Vagina (tissue), 2 donors: ENCODE data around the gene ZFP91. TPM values are rescaled to one million over a fixed set of nuclear protein-coding genes. Genes with fewer than 3 reads are reported as not detected.

ENCODE experiments used
- DNase-seq, 2 donors: peaks; one replicate each; pipeline ENCODE4 v3.0.0-alpha.2; 2017; ENCODE audit errors: extremely low spot score in 2 of 2
- H3K27ac ChIP-seq: fragments of 200-600 bp; sonication (generic); one replicate; pipeline ENCODE4 v1.5.1; 2019
- H3K27me3 ChIP-seq: fragments of 200-600 bp; sonication (generic); one replicate; pipeline ENCODE4 v1.5.1; 2019
- H3K36me3 ChIP-seq, 2 donors: fragments of 200-600 bp; sonication (generic); one replicate each; pipeline ENCODE4 v1.5.1; 2017 to 2019
- H3K4me1 ChIP-seq: fragments of 200-600 bp; sonication (generic); one replicate; pipeline ENCODE4 v1.5.1; 2019
- H3K4me3 ChIP-seq, 2 donors: fragments of 200-600 bp; sonication (generic); 1 replicate in 1 of 2; 2 replicates in 1 of 2; pipeline ENCODE4 v1.5.1; 2016 to 2019
- H3K9me3 ChIP-seq: fragments of 200-600 bp; sonication (generic); one replicate; pipeline ENCODE4 v1.5.1; 2019
- POLR2A ChIP-seq, 2 donors: fragments of 450-650 bp; IDR thresholded peaks; one replicate each; pipeline ENCODE4 v1.6.1; 2017; ENCODE audit warnings: antibody characterized with exemption in 2 of 2, mild to moderate bottlenecking in 2 of 2, moderate library complexity in 2 of 2
- POLR2AphosphoS5 ChIP-seq, 2 donors: sonication (generic); formaldehyde crosslinking; IDR thresholded peaks; one replicate each; pipeline ENCODE4 v1.9.0; 2017; ENCODE audit warnings: antibody characterized with exemption in 2 of 2, mild to moderate bottlenecking in 2 of 2, low read depth in 1 of 2; ENCODE audit not compliant: insufficient read depth in 1 of 2
- intact Hi-C: fragments of 100-400 bp; cut with DNase I; formaldehyde crosslinking; loops from one replicate; pipeline ENCODE4 v1.15.1; 2023
- total RNA-seq: library from RNA; depleted of rRNA; stranded (reverse); fragments of >200 nt; gene quantifications from one replicate; pipeline ENCODE4 v1.2.3, GENCODE V29; 2016
- TF ChIP-seq, protein P1 (sequence below), 3 experiments: fragments of 450-650 bp in 2 of 3; fragments of 200-600 bp in 1 of 3; sonication (generic) in 1 of 3; IDR thresholded peaks; one replicate each; pipeline ENCODE4 v1.5.1; 2017 to 2019; ENCODE audit warnings: antibody characterized with exemption in 3 of 3, mild to moderate bottlenecking in 2 of 3, moderate library complexity in 2 of 3

ZFP91 gene
- total RNA-seq, 1 donor from 2014 or later: 35.4 TPM

DNA sequence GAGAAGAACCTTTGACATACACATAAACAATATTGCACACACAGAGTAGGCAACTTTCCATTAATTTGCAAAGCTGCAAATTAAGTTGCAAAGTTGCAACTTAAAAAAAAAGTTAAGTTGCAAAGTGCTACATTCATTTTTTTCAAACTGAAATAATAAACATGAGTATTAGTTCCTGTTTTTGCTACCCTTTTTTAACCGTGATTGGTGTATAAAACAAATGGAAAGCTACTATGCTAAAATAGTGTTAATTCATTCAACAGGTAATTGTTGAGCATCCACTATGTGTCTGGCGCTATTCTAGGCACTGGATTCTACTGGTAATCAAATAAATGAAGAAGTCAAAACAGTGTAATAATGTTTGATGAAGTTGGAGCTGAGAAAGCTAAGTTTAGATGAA lies 8.1 kb downstream of the ZFP91 start:
- Histone ChIP-seq H3K27ac (no peak overlapping the region), H3K4me1 (peaks cover 38% of the 10 kb centered on the region), H3K4me3 (no peak overlapping the region), H3K9me3 (no peaks in the 10 kb centered on the region), H3K27me3 (no peaks in the 10 kb centered on the region), H3K36me3 (no peaks in the 10 kb centered on the region)
- no peak for DNase-seq
- intact Hi-C loops: no loop called here
- no peak for TF ChIP-seq POLR2AphosphoS5 (IDR thresholded peaks at IDR 0.05; ENCODE audit: insufficient read depth in 1 of 2, low read depth in 1 of 2)
- TF ChIP-seq, protein P1, sequence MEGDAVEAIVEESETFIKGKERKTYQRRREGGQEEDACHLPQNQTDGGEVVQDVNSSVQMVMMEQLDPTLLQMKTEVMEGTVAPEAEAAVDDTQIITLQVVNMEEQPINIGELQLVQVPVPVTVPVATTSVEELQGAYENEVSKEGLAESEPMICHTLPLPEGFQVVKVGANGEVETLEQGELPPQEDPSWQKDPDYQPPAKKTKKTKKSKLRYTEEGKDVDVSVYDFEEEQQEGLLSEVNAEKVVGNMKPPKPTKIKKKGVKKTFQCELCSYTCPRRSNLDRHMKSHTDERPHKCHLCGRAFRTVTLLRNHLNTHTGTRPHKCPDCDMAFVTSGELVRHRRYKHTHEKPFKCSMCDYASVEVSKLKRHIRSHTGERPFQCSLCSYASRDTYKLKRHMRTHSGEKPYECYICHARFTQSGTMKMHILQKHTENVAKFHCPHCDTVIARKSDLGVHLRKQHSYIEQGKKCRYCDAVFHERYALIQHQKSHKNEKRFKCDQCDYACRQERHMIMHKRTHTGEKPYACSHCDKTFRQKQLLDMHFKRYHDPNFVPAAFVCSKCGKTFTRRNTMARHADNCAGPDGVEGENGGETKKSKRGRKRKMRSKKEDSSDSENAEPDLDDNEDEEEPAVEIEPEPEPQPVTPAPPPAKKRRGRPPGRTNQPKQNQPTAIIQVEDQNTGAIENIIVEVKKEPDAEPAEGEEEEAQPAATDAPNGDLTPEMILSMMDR (IDR thresholded peaks at IDR 0.05): no peak
- no peak for TF ChIP-seq POLR2A (IDR thresholded peaks at IDR 0.05)

DNA sequence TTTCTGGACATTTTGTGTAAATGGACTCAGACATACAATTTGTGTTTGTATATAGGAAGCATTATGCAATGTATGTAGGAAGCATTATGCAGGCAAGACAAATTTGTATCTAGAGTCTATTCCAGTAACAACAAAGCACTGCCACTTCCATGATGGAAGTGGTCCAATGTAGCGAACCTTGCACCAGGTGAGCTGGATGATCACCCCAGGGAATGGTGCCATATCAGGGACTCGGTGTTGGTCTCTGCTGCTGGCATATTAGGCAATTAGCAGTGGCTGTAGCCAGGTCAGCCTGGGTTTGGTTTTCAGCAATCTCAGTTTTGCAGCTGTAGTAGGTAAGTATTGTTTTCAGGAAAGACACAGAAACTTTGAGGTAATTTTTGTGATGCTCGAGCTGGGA lies 12.8 kb downstream of the ZFP91 start:
- Histone ChIP-seq H3K36me3 (no peaks in the 10 kb centered on the region), H3K27ac (no peak overlapping the region), H3K9me3 (no peaks in the 10 kb centered on the region), H3K4me3 (no peak overlapping the region), H3K4me1 (no peaks in the 10 kb centered on the region), H3K27me3 (no peaks in the 10 kb centered on the region)
- TF ChIP-seq POLR2AphosphoS5 (IDR thresholded peaks at IDR 0.05; ENCODE audit: insufficient read depth in 1 of 2, low read depth in 1 of 2) (no peak), POLR2A (IDR thresholded peaks at IDR 0.05) (no peak)
- TF ChIP-seq, protein P1 (IDR thresholded peaks at IDR 0.05): no peak
- intact Hi-C loops: no loop called here
- no peak for DNase-seq

DNA sequence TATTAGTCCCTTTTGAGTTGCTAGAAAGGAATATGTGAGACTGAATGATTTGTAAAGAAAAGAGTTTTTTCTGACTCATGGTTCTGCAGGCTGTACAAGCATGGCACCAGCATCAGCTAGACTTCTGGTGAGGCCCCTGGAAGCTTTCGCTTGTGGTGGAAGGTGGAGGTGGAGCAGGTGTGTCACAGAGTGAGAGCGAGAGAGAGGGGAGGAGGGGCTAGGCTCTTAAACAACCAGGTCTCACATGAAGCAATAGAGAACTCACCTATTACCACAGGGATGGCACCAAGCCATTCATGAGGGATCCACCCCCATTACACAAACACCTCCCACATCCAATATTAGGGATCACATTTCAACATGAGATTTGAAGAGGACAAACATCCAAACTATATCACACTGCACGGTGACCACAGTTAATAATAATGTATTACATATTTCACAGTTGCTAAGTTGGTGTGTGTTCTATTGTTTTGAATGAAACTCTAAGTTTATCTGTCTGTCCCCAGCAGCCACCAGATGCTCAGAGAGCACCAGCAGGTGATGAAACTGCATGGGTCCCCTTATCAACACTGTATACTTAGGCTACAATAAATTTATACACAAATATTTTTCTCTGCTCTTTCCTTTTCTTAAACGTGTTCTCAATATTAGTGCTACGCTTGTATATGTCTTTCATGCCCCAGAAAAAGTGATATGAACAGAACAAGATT lies 14.1 kb downstream of the ZFP91 start:
- Histone ChIP-seq H3K9me3 (no peaks in the 10 kb centered on the region), H3K4me3 (no peak overlapping the region), H3K27ac (no peak overlapping the region), H3K4me1 (no peaks in the 10 kb centered on the region), H3K36me3 (no peaks in the 10 kb centered on the region), H3K27me3 (no peaks in the 10 kb centered on the region)
- TF ChIP-seq POLR2AphosphoS5 (IDR thresholded peaks at IDR 0.05; ENCODE audit: insufficient read depth in 1 of 2, low read depth in 1 of 2): no peak
- TF ChIP-seq, protein P1 (IDR thresholded peaks at IDR 0.05): no peak
- no peak for TF ChIP-seq POLR2A (IDR thresholded peaks at IDR 0.05)
- no peak for DNase-seq
- intact Hi-C loops: no loop called here

DNA sequence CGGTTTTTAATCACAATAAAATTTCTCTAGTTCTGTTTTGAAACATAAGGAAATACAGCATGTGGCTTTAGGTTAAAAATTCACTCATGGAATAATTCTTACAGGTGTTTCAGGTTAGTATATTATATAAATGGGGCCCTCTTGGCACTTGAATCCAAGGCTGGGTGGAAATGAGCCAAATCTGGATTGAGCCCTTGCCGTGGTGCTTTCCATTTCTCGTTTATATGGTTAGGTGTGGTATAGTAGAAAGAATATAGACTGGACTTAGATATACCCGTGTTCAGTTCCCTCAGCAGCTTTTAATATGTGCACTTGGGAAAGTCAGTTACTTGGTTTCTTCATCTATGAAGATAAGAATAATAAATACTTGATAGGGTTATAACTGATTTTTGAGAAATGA lies 16.0 kb downstream of the ZFP91 start:
- intact Hi-C loops: no loop called here
- Histone ChIP-seq H3K27me3 (no peaks in the 10 kb centered on the region), H3K9me3 (no peaks in the 10 kb centered on the region), H3K27ac (no peak overlapping the region), H3K36me3 (no peaks in the 10 kb centered on the region), H3K4me1 (peaks cover 8% of the 10 kb centered on the region), H3K4me3 (no peak overlapping the region)
- no peak for DNase-seq
- TF ChIP-seq, protein P1 (IDR thresholded peaks at IDR 0.05): no peak
- TF ChIP-seq POLR2A (IDR thresholded peaks at IDR 0.05) (no peak), POLR2AphosphoS5 (IDR thresholded peaks at IDR 0.05; ENCODE audit: insufficient read depth in 1 of 2, low read depth in 1 of 2) (no peak)

DNA sequence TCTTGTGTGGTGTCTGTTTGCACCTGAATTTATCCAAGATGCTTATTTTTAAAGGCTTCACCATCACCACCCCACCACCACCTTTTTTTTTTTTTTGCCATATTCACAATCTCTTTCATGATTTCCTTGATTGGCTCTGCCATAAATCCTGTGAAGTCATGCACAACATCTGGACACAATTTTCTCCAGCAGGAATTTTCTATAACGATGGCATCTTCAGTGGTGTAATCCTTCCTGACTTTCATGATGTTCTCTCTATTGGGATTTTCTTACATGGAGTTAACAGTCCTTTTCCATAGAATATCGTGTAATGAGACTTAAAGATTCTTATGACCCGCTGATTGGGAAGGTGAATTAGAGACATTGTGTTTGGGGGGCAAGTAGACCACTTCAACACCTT lies 17.8 kb downstream of the ZFP91 start:
- DNase-seq: no peak
- intact Hi-C loops: no loop called here
- no peak overlapping the region for H3K4me3 ChIP-seq
- H3K27ac ChIP-seq: no peak overlapping the region
- H3K4me1 ChIP-seq: peaks cover 14% of the 10 kb centered on the region
- no peaks in the 10 kb centered on the region for H3K27me3 ChIP-seq
- H3K36me3 ChIP-seq: no peaks in the 10 kb centered on the region
- TF ChIP-seq, protein P1 (IDR thresholded peaks at IDR 0.05): no peak
- TF ChIP-seq POLR2A (IDR thresholded peaks at IDR 0.05) (no peak), POLR2AphosphoS5 (IDR thresholded peaks at IDR 0.05; ENCODE audit: insufficient read depth in 1 of 2, low read depth in 1 of 2) (no peak)
- no peaks in the 10 kb centered on the region for H3K9me3 ChIP-seq
